GOT3 (cell line): Measurements from ENCODE around the gene PIEZO2.
"Not testable (repeated sequence)": the region's sequence is repeated elsewhere in the genome, so short reads cannot be mapped to it uniquely, and the experiment has no call there.

ENCODE experiments used
- DNase-seq: peaks from one replicate; lab custom pipeline; 2025; ENCODE audit warnings: mixed read lengths; lab: John Stamatoyannopoulos, UW

PIEZO2 gene

DNA sequence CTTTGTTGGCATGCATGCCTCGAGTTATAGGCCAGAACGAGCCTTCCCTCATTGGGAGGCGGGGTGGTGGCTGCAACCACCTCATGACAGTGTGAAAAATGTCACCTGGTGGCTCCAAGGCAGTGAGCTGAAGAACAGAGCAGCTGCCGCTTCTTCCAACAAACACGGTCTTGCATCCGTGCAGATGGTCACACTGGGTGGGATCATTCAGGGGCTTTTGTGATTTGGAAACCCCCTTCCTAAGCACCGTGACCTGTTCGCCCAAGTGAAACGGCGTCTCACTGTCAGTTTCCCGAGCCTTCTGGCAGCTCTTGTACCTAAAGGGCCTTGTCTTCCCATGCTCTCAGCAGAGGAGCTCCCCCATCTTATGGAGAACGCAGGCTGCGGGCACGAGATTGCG is 463.9 kb downstream of the PIEZO2 start:
- no peak for DNase-seq

DNA sequence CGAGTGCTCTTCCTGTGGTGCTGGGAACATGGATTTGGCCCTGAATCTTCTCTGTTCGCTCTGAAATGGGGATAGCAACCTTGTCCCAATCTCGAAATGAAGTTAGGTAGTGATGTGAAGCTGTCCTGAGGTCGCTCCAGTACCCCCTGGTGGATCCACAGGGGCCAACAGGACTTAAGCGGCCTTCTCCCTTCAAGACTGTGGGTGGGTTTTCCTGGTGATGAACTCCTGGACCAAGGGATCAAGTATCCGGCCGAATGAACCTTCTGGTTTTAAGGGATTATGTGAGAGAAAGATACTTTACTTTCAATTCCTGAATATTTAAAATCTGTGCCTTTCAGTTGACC is 467.0 kb downstream of the PIEZO2 start:
- no peak for DNase-seq

DNA sequence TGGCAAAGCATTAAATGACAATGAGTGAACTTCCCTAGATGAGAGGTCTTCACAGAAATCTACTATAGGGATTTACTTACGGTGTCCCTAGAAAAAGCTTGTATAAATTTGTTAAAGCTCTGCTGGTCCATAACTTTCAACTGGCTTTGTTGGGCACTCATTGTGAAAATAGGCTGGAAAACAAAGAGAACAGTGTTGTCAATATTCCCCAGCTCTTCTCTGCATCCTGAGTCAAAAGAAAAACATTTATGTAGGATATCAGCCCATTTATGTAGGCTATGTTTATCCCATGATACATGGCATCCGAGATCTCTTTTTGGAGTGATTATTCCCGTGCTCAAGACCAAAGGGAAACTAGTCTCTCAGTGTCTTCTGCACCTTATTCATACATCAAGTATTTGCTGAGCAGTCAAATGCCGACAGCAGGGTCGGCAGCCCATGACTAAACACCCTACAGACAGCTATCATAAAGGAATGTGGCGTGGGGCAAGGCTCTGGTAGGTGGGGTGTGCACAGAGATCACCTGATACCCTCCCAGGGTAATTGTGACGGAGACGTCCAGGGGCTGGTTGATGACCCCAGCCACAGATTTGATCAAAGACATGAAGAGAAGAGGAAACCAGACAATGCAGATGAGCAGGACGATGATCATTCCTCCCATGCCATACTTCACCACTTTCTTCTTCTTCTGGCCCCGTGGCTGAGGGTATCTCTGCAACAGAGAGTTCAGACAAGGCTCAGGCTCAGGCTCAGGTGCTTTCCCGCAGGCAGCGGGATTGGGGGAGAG is 467.6 kb downstream of the PIEZO2 start:
- no peak for DNase-seq

DNA sequence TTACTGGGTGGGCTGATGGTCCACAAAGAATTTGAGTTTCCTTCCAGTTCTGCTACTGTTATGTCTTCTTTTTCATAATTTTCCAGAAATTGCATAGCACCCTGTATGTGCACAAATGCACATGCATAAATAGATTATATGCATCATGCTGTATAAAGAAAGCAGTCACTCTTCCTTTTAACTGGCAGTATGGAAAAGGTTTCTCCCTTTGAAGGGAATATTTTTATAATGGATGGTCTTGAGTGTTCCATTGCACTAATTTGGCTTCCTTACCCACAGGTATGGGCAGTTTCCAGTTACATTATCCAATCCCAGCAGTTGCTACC is 469.1 kb downstream of the PIEZO2 start:
- DNase-seq, result no peak

DNA sequence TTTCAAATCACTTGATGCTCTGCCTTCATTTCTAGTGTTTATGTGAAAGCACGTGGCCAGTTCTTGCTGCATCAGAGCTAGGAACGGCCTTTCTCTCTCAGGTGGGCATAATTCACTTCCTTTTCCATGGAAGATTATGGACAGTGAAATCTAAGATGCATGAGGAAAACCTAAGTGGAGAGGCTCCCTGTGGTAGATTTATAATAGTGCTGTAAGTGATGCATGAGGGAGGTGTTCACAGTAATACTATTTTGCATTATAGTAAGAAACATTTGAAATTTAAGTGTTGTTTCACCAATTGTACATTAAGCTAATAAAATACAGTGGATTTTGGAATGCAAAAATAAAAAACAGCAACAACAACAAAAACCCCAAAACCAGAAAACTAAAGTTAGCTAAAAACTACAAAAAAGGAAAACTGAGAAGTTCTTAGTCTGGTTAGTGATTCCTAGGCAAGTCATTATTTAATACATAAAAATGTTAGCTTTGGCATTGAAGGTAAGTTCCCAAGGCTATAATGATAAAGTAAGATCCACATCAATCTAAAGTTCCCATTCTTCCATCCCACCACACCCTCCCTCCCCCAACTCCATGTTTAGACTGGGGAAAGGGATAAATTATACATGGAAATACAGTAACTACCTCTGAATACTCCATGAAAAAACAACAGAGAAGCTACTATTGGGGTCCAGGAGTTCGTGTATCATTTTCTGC is 469.7 kb downstream of the PIEZO2 start:
- DNase-seq, result no peak

DNA sequence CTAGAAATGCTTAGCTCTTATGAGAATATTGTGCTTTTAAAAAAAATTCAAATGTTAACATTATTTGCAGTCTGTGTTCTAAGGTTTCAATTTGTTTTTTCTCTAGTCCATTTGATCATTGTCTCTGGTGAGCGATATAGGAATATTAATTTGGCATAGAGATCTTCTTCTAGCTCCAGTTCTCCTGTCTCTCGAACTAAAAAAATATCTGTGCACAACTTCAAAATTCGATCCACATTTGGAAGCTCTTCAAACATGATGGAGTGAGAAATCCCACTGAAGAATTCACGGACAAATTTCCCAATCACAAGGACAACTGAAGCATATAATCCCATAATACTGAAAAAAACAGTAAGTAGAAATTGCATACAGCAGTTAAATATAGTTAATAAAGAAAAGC is 477.9 kb downstream of the PIEZO2 start:
- no peak for DNase-seq

DNA sequence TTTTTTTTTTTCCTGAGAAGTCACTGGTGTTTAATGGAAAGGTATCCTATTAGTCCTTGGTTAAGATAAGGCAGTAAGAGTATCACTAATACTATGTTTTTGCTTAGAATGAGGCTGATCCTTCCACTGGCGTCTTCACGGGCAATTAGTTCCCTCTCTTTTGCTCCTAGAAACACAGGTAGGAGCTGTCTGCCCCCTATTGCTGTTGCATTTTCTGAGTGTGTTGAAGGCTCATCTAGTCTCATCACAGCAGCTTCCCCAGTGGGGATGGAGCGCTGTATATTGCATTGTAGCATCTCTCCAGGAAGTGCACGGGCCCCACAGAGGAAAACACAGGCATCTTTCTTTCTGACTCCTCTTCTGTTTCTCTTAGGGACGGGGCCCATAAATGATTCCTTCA is 478.5 kb downstream of the PIEZO2 start:
- no peak for DNase-seq

DNA sequence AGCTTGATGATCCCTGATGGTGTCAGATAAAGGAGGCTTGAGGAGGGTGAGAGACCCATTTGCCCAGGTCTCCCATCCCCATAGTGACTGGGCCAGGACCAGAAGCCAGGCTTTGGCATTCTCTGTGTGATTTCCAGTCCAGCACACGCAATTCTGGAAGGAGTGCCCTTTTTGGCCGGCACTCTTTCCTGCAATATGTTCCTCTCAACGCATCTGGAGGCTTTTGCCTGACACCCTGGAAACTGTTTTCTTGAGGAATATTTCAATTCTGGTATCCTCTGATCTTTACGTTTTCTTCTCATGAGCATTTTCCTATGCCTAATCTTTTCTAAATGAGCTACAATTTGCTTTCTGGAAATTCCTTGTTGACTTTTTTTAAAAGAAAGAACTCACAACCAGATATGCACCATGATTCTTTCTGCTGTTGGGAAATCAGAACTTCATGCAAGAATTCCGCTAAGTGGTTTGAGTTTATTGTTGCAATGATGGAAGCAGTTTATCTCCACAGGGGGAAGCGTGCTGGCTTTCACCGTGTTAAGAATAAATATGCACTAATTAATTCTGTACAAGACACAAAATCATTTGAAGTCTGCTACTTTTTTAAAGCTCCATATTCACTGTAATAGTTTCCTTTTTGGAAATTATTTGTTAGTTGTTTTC is 479.8 kb downstream of the PIEZO2 start:
- no peak for DNase-seq

DNA sequence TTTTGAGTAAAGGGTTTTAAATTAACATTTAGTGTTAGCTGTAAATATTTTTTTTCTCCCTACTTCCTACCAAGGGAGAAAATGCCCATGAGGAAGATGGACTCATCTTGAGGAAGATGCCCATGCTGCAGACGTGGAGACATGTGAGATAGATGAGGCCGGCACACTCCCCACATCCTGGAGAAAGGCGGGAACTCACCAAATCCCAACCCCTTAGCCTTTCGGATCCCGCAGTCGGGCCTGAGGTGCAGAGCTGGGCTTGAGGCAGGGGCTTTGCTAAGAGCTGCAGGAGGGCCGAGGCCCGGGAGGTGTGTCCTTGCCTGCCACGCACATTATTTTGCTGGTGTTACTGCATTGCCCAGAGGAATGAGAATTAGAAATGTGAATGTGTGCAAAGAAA is 485.6 kb downstream of the PIEZO2 start:
- no peak for DNase-seq

DNA sequence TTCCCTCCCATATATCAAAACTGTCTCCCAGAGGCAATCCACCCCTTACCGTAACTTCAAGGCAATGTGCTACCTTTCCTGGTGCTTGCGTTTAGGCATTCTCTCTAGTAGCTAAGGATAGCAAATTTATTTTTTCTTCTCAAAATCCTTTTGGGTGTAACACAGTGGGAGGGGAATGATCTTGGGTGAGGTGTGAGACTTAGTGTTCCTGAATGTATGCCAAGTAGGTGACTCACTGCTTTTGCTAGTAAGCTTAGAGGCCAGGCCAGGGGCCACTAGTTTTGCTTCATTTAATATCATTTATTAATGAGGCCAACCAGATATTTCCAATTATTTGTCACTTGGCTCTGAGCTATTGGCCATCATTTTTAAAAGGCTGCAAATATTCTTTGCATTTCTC is 488.1 kb downstream of the PIEZO2 start:
- no peak for DNase-seq

DNA sequence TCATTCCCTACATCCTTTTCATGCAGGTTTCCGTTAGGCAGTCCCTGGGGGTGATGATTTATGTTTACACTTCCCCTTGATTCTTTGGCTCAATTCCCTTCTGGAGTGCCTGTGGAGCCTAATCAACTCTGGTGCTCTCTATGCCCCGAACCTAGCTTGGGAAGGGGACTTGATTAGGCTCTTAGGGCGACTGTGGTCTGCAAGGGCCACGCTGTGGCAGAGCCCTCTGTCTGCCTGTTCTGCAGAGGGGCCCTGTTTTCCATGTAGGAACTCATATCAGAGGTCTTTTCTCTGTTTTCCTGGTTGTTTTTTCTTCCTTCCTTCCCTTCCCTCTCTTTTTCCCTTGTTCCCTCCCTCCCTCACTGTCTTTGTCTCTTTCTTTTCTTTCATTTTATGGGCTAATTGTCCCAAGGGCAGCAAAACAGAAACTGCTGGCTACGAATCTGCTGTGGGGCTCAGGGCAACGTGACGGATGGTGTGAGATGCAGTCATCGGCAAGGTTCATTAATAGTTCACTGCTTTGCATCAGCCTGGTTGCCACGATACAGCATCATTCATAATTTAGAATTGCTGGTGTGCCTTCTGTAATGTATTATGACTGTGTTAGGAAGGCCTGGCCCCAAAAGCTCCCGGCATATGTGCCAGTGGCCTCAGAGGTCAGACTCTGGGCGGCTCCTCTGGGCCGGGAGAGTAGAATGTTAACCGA is 489.0 kb downstream of the PIEZO2 start:
- peak; percentile 12 for DNase-seq

DNA sequence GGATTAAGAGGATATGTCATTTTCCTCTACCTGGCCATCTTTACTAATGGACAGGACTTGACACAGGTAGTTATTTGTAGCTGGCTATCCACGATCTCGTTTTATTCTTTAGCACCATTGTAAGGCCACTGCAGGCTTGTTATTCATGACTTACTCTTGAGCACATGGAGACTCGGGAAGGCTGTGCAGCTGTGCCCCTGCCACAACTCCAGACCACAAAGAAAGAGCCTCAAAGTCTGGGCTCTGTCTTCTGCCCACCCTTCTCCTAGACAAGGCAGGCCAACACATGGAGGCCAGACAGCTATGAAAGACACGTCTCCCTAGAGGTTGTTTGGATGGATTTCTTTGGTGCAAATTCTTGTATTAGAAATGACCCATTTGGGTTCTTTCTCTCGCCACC is 489.8 kb downstream of the PIEZO2 start:
- DNase-seq, result no peak

DNA sequence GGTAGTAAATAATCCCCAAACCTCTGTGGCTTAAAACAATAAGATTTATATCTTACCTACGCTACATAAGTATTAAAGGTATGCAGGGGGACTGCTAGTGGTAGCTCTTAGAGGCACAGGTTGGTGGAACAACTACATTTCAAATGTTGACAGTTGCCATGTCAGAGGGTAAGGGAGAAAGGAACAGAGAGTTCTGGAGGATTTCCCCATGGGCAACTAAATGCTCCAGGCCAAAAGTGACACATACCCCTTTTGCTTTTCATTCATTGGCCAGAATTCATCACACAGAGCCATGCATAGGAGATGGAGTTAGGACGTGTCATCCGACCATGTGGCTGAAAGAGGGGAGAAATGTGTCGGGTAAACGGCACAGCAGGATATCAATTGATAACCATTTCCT is 490.4 kb downstream of the PIEZO2 start:
- no peak for DNase-seq

DNA sequence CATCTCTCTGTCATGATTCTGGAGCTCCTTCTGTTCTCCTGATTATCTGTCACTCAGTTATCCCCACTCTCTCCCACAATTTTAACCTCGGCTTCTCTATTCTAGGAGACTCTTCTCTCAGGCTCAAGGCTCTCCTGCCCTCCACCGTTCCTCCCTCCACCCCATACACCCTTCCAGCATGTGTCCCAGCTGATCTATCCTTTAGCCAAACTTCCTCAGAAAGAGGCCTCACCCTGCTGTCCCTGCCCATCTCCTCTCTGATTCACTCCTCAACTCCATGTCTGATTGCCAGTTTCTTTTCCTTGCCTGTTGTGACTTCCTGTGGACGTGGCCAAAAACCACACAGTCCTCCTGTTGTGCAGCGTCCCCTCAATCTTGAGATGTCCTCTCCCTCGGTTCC is 505.4 kb downstream of the PIEZO2 start:
- not testable (repeated sequence) for DNase-seq

DNA sequence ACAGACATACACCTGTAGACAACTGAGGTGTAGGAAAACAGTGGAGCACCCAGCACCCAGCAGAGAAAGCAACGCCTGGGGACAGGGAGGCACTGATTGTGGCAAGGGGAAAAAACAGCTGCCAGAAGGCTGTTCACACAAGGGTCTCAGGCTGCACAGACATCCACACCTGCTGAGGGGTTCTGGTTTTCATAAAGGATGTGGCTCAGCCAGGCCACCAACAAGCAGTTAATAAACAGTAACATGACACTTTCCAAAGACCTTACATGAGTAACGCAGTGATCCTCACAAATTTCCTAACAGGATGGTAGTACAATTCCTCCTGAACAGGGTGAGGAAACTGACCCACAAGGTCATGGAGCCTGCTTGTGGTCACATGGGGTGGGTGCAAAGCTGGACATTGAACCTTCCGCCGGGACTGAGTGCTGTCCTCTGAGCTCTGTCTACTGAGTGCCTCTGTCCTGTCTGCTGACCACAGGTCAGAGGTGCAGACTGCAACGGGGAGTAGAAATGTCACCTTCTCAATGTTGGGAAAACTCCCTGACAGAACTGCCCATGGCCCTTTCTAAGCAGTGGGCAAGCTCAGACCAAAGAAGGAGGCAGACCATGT is 506.3 kb downstream of the PIEZO2 start:
- DNase-seq, result not testable (repeated sequence)

DNA sequence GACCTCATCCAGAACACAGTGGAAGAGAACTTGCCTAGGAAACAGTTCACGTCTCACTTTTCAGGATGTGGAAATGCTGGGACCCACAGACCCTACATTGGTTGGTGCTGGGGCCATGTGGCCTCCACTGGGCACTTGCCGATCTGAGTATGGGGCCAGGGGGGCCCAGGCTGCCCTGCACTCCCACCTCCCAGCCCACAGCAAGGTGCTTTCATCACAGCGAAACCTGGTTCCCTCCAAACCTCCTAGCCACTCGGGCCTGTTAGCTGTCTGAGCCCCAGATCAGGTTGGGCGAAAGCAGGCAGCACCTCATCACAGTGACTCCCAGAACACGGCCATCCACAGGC is 510.9 kb downstream of the PIEZO2 start:
- not testable (repeated sequence) for DNase-seq

DNA sequence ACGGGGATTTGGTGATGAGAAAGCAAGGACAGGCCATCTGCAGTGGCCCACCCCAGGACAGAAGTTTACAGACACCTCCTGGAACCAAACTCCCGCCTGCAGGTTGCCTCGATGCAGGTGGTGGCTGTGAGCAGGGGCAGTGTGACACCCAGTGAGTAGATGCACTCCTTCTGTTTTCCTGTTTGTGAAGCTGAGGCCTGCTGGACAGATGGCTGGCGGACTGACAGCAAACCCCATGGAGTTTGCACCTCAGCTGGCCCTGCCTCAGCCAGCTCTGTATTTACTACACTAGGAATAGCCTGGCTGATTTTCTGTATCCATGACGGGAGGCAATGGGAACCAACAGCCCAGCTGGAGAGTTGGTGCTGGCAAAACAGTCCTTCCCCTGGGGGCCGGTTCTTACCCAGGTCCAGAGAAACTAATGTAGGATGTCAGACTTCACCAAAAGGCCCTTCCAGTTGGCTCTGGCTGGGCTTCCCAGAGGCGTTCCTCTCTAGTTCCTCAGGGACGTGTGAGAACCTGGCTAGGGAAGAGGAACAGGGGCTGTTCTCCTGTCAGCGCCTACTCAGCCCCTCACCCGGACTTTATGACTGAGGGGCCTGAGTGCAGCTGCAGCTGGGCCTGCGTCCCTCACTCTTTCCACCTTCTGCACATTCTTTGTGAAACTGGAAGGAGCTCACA is 511.4 kb downstream of the PIEZO2 start:
- DNase-seq, result not testable (repeated sequence)

DNA sequence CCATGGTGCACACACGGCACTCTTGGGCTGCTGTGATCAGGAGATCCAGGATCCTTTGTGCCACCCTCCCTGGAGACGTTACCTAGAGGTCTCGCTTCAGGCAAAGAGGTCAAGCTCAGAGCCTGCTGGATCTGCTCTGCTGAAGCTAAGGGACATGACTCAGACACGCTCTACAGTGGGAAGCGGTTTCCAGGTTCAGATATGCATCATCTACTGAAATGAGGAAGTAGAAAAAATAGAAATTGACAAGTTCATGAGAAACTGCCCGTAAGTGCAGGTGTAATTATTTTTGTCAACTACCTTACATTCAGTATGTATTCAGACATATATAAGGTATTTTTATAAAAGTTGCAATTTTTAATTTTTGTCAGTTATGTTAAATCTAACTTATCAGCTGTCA is 520.3 kb downstream of the PIEZO2 start:
- not testable (repeated sequence) for DNase-seq

DNA sequence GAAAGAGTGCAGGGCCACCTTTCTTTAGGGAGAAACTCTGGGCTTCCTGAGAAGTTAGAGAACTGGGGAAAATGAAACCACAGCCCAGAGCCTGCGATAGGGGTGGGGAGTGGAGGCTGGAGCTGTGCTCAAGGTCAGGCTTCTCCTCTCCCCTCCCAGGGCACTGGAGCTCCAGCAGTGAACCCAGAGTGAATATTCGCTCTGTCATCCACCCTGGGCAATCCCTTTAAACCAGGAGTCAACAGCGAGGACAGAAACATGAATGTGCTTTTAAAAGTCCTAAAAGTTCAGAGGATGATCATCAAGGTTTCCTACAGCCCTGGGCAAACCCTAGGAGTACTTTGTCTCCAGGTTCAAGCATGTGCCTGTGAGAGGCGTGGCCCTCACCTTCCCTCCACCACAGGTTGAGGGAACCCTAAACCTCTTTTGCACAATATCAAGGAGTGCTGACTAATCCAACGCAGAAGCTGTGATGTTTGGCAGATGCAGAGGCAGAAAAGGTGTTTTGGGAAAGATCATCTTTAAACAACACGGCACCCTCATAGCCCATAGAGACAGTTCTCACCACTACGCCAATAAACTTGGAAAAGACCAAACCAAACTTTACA is 522.7 kb downstream of the PIEZO2 start:
- DNase-seq, result not testable (repeated sequence)

DNA sequence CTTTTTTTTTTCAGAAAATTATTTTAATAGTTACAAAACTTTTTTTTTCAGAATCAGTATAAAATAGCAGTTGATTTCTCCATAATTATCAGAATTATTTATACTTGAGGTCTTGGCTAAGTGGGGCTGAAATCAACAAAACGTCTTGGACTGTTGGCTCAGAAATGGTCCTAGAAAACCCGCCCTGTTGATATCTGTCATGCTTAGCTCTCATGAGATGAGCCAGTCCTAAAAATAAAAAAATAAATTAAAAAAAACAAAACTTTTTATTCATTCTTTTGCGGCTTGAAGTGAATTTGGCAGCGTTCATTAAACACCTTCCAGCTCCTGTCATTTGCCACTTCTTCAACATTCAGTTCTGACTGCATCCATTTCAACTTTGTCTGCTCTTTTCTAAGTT is 525.8 kb downstream of the PIEZO2 start:
- DNase-seq, result not testable (repeated sequence)

DNA sequence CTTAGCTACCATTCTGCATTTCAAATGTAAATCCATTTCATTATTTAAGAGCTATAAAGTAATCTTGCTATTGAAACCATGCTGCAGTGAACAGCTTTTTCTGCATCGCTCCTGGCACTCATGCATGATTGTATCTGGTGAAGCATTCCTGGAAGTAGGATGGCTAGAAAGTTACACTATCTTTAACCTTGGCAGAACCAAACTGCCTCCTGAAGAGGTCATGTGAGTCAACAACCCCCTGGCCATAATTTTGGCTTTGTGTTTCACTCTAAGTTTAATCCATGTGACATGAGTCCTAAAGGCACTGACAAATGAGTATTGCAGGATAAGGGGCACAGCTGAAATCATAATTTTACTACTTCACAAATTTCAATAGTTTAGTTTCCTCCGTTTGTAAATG is 526.4 kb downstream of the PIEZO2 start:
- not testable (repeated sequence) for DNase-seq
